ENCODE results near the gene PCDH10.

DNA sequence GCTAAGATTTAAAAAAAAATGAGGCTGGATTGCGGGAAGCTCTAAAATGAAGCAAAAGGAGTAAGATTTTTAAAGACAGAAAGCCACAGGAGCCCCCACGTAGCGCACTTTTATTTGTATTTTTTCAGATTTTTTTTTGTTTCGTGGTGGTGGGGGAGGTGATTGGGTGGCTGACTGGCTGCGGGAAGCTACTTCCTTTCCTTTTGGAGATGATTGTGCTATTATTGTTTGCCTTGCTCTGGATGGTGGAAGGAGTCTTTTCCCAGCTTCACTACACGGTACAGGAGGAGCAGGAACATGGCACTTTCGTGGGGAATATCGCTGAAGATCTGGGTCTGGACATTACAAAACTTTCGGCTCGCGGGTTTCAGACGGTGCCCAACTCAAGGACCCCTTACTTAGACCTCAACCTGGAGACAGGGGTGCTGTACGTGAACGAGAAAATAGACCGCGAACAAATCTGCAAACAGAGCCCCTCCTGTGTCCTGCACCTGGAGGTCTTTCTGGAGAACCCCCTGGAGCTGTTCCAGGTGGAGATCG, 908 bp downstream of the PCDH10 start:
- no peak for TF ChIP-seq EZH2 (IDR thresholded peaks at IDR 0.05; ENCODE audit: low read depth)
- TF ChIP-seq, protein P1, sequence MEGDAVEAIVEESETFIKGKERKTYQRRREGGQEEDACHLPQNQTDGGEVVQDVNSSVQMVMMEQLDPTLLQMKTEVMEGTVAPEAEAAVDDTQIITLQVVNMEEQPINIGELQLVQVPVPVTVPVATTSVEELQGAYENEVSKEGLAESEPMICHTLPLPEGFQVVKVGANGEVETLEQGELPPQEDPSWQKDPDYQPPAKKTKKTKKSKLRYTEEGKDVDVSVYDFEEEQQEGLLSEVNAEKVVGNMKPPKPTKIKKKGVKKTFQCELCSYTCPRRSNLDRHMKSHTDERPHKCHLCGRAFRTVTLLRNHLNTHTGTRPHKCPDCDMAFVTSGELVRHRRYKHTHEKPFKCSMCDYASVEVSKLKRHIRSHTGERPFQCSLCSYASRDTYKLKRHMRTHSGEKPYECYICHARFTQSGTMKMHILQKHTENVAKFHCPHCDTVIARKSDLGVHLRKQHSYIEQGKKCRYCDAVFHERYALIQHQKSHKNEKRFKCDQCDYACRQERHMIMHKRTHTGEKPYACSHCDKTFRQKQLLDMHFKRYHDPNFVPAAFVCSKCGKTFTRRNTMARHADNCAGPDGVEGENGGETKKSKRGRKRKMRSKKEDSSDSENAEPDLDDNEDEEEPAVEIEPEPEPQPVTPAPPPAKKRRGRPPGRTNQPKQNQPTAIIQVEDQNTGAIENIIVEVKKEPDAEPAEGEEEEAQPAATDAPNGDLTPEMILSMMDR (conservative IDR thresholded peaks at IDR 0.05) = no peak

Measured in PC-9 (cell line).